NCI-H82 treated with DMSO at 0.1 percent for 48 hours (cell line): ENCODE measurements around the gene HYI.

Experiments
- DNase-seq: peaks from one replicate; lab custom pipeline; 2025; ENCODE audit not compliant: unreplicated experiment; lab: John Stamatoyannopoulos, UW

HYI gene

DNA sequence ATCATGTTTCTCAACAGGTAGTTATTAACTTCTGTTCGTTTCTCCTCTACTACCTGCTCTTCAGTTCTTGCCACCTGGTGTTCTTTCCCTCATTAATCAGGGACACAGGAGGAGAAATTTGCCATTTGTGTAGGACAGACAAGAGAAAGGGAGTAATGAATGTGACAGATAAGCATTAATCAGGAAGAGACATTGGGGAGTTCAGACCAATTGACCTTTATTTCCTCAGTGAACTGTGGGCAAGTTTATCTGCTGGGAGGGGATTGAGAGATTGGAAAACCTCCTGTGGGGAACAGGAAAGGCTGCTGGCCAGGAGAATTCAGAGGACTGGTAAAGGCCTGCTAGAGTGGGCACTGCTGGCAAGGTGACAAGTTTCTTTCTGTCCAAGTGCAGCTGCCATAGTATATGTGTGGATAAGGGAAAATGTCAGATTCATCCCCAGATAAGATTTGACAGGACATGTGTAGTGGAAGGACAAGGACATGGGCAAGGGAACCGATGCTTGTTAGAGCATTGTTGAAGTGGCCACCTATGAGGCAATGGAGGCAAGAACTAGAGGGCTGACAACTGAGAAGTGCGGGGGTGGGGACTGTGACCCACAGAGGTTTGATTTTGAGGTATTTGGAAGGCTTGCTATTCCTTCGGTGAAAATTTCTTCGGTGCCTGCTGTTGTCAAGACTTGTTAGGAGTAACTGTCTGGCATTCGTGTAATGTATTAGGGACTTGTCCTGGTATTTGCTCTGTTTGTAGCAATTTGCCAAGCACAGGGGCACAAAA is 51.5 kb downstream of the HYI start:
- no peak for DNase-seq
